HG03095 (cell line): ENCODE results near the gene CTU2.

ENCODE experiments used
- ATAC-seq: cut with Tn5 transposase; IDR thresholded peaks from one replicate; pipeline ENCODE4 v1.9.1; 2021; ENCODE audit warnings: moderate library complexity; ENCODE audit not compliant: unreplicated experiment

Gene CTU2

GRCh38 chr16:88681084-88681680, 25.1 kb upstream of the CTU2 start:
- no peak for ATAC-seq

GRCh38 chr16:88681709-88682451, 24.4 kb upstream of the CTU2 start:
- ATAC-seq = peak; percentile 66

- no peak for ATAC-seq
Measured at GRCh38 chr16:88684569-88685155, 21.6 kb upstream of the CTU2 start.

- ATAC-seq = no peak
Measured at GRCh38 chr16:88685156-88686061, 20.9 kb upstream of the CTU2 start.

GRCh38 chr16:88686062-88686438, 20.3 kb upstream of the CTU2 start:
- peak; percentile 6 for ATAC-seq

GRCh38 chr16:88686439-88687253, 19.7 kb upstream of the CTU2 start, which contains the start of gene SNAI3:
Gene SNAI3 (minus strand): TSS chr16:88686507. CDS start chr16:88686406, 101 bp downstream.
- ATAC-seq = peak; percentile 61

GRCh38 chr16:88687254-88687576, 19.1 kb upstream of the CTU2 start:
- ATAC-seq = no peak

- no peak for ATAC-seq
Measured at GRCh38 chr16:88687676-88688012, 18.7 kb upstream of the CTU2 start.

- no peak for ATAC-seq
Measured at GRCh38 chr16:88688013-88688778, 18.1 kb upstream of the CTU2 start.

GRCh38 chr16:88690341-88691128, 15.8 kb upstream of the CTU2 start:
- ATAC-seq = no peak

GRCh38 chr16:88691129-88691813, 15.0 kb upstream of the CTU2 start:
- ATAC-seq = no peak

- ATAC-seq = no peak
Measured at GRCh38 chr16:88691924-88692560, 14.3 kb upstream of the CTU2 start.

- no peak for ATAC-seq
Measured at GRCh38 chr16:88692861-88693260, 13.4 kb upstream of the CTU2 start.

GRCh38 chr16:88693420-88694177, 12.7 kb upstream of the CTU2 start:
- ATAC-seq = no peak

- no peak for ATAC-seq
Measured at GRCh38 chr16:88694221-88695087, 11.8 kb upstream of the CTU2 start.

GRCh38 chr16:88695218-88695617, 11.1 kb upstream of the CTU2 start:
- ATAC-seq = no peak
